Peyer's patch (tissue), 4 donors: ENCODE results near the gene TYMS.

ENCODE experiments used
- POLR2A ChIP-seq, 2 donors: fragments of 450-650 bp; IDR thresholded peaks; one replicate each; pipeline ENCODE4 v1.5.1; 2017; ENCODE audit warnings: antibody characterized with exemption in 2 of 2, mild to moderate bottlenecking in 2 of 2, moderate library complexity in 2 of 2
- TF ChIP-seq, protein P1 (sequence below), 6 experiments: fragments of 450-650 bp in 4 of 6; fragments of 200-600 bp in 2 of 6; sonication (generic) in 1 of 6; IDR thresholded peaks; one replicate each; pipeline ENCODE4 v1.5.1; 2017 to 2019; ENCODE audit warnings: antibody characterized with exemption in 6 of 6, mild to moderate bottlenecking in 3 of 6, moderate library complexity in 1 of 6

DNA sequence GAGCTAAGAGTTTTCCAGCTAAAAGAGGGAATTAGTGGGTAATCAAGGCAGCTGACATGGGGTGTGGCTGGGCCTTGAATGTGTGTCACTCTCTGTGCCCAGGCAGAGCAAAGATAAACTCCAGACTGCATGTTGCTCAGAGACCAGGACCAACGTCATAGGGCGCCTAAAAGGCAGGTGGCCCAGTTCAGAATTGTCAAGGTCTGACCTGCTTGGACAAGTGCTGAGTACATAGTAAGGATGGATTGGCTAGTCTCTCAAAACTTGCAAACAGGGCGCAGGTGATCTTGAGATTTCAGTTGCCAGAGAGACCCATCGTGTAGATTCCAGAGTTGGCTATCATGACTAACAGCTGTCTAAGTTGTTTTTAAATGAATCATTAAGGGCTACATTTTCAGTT, 41.7 kb upstream of the TYMS start:
- TF ChIP-seq, protein P1, sequence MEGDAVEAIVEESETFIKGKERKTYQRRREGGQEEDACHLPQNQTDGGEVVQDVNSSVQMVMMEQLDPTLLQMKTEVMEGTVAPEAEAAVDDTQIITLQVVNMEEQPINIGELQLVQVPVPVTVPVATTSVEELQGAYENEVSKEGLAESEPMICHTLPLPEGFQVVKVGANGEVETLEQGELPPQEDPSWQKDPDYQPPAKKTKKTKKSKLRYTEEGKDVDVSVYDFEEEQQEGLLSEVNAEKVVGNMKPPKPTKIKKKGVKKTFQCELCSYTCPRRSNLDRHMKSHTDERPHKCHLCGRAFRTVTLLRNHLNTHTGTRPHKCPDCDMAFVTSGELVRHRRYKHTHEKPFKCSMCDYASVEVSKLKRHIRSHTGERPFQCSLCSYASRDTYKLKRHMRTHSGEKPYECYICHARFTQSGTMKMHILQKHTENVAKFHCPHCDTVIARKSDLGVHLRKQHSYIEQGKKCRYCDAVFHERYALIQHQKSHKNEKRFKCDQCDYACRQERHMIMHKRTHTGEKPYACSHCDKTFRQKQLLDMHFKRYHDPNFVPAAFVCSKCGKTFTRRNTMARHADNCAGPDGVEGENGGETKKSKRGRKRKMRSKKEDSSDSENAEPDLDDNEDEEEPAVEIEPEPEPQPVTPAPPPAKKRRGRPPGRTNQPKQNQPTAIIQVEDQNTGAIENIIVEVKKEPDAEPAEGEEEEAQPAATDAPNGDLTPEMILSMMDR (IDR thresholded peaks at IDR 0.05) = no peak
- no peak for TF ChIP-seq POLR2A (IDR thresholded peaks at IDR 0.05)
